Tibial nerve (tissue), 4 donors: Measurements from ENCODE around the gene TP63. TPM values are rescaled to one million over a fixed set of nuclear protein-coding genes. Genes with fewer than 3 reads are reported as not detected.

Experiments
- DNase-seq, 2 donors: peaks; one replicate each; pipeline ENCODE4 v3.0.0-alpha.2; 2019; ENCODE audit warnings: low spot score in 2 of 2
- H3K27ac ChIP-seq, 4 donors: fragments of 200-600 bp; sonication (generic) in 3 of 4; one replicate each; pipeline ENCODE4 v1.5.1; 2017 to 2019; ENCODE audit warnings: mild to moderate bottlenecking in 1 of 4
- H3K27me3 ChIP-seq, 2 donors: fragments of 200-600 bp; sonication (generic) in 1 of 2; one replicate each; pipeline versions ENCODE4 v1.5.1 to v1.6.0; 2017 to 2019
- H3K36me3 ChIP-seq, 3 donors: fragments of 200-600 bp; sonication (generic); one replicate each; pipeline ENCODE4 v1.5.1; 2018 to 2019
- H3K4me1 ChIP-seq, 4 donors: fragments of 200-600 bp; sonication (generic) in 3 of 4; one replicate each; pipeline ENCODE4 v1.5.1; 2017 to 2019
- H3K4me3 ChIP-seq, 4 donors: fragments of 200-600 bp; sonication (generic) in 3 of 4; one replicate each; pipeline ENCODE4 v1.5.1; 2017 to 2019; ENCODE audit warnings: mild to moderate bottlenecking in 1 of 4, moderate library complexity in 1 of 4
- H3K9me3 ChIP-seq, 4 donors: fragments of 200-600 bp; sonication (generic) in 3 of 4; one replicate each; pipeline ENCODE4 v1.5.1; 2017 to 2019
- CTCF ChIP-seq, 5 experiments: fragments of 200-600 bp in 3 of 5; fragments of 450-650 bp in 2 of 5; sonication (generic) in 3 of 5; IDR thresholded peaks; one replicate each; pipeline ENCODE4 v1.5.1; 2016 to 2019; ENCODE audit warnings: antibody characterized with exemption in 5 of 5, mild to moderate bottlenecking in 3 of 5, moderate library complexity in 2 of 5
- EP300 ChIP-seq, 2 donors: sonication (generic); formaldehyde crosslinking; IDR thresholded peaks; one replicate each; pipeline ENCODE4 v1.6.1; 2017; ENCODE audit warnings: antibody characterized with exemption in 2 of 2, mild to moderate bottlenecking in 1 of 2
- POLR2A ChIP-seq, 2 donors: fragments of 450-650 bp; IDR thresholded peaks; one replicate each; pipeline ENCODE4 v1.6.1; 2017; ENCODE audit warnings: antibody characterized with exemption in 2 of 2, mild to moderate bottlenecking in 2 of 2, moderate library complexity in 2 of 2
- WGBS, 2 donors: methylation state at CpG; one replicate each; pipeline ENCODE4 v1.1.5; 2018; 5-methylcytosine and 5-hydroxymethylcytosine counted together
- total RNA-seq, 4 donors: library from RNA; depleted of rRNA; stranded (reverse); fragments of >200 nt; gene quantifications; one replicate each; pipeline ENCODE4 v1.1.0, GENCODE V29; 2016

TP63 gene
- total RNA-seq, 4 donors from 2014 or later, result 1.7 to 7.5 (median 4.2) TPM; not detected in 1

GRCh38 chr3:189720736-189721417 is 89.7 kb downstream of the TP63 start:
- no peak overlapping the region for H3K27ac ChIP-seq
- H3K4me3 ChIP-seq, result no peak overlapping the region
- WGBS, 2 donors, result 82 to 90% methylated on average over 5 of the region's 5 CpGs
- no peaks in the 10 kb centered on the region for H3K9me3 ChIP-seq
- TF ChIP-seq POLR2A (IDR thresholded peaks at IDR 0.05) (no peak), EP300 (IDR thresholded peaks at IDR 0.05) (no peak), CTCF (IDR thresholded peaks at IDR 0.05) (no peak)
- no peaks in the 10 kb centered on the region for H3K27me3 ChIP-seq
- no peaks in the 10 kb centered on the region for H3K36me3 ChIP-seq
- H3K4me1 ChIP-seq, result no peaks in the 10 kb centered on the region
- DNase-seq, result no peak

GRCh38 chr3:189721873-189722665 is 90.9 kb downstream of the TP63 start:
- Histone ChIP-seq H3K9me3 (no peaks in the 10 kb centered on the region), H3K27me3 (no peaks in the 10 kb centered on the region), H3K4me1 (no peaks in the 10 kb centered on the region), H3K36me3 (no peaks in the 10 kb centered on the region), H3K4me3 (no peak overlapping the region), H3K27ac (no peak overlapping the region)
- TF ChIP-seq CTCF (IDR thresholded peaks at IDR 0.05) (no peak), POLR2A (IDR thresholded peaks at IDR 0.05) (no peak), EP300 (IDR thresholded peaks at IDR 0.05) (no peak)
- no peak for DNase-seq
- WGBS, 2 donors, result 84 to 90% methylated on average over 8 of the region's 8 CpGs

- Histone ChIP-seq H3K27me3 (no peaks in the 10 kb centered on the region), H3K9me3 (no peaks in the 10 kb centered on the region), H3K36me3 (no peaks in the 10 kb centered on the region), H3K4me3 (no peak overlapping the region), H3K27ac (no peak overlapping the region), H3K4me1 (no peaks in the 10 kb centered on the region)
- no peak for TF ChIP-seq POLR2A (IDR thresholded peaks at IDR 0.05)
- no peak for TF ChIP-seq CTCF (IDR thresholded peaks at IDR 0.05)
- TF ChIP-seq EP300 (IDR thresholded peaks at IDR 0.05), result no peak
- WGBS, 2 donors, result 71 to 73% methylated on average over 4 of the region's 4 CpGs
- no peak for DNase-seq
Measured at GRCh38 chr3:189724356-189724755, 93.2 kb downstream of the TP63 start.

GRCh38 chr3:189726277-189726676 is 95.1 kb downstream of the TP63 start:
- H3K4me3 ChIP-seq, result no peak overlapping the region
- H3K27me3 ChIP-seq, result no peaks in the 10 kb centered on the region
- no peaks in the 10 kb centered on the region for H3K36me3 ChIP-seq
- no peaks in the 10 kb centered on the region for H3K4me1 ChIP-seq
- no peak overlapping the region for H3K27ac ChIP-seq
- no peaks in the 10 kb centered on the region for H3K9me3 ChIP-seq
- TF ChIP-seq CTCF (IDR thresholded peaks at IDR 0.05), result no peak
- no peak for TF ChIP-seq EP300 (IDR thresholded peaks at IDR 0.05)
- no peak for TF ChIP-seq POLR2A (IDR thresholded peaks at IDR 0.05)
- no peak for DNase-seq
- WGBS, 2 donors, result 84 to 93% methylated on average over 2 of the region's 2 CpGs

GRCh38 chr3:189727158-189727557 is 96.0 kb downstream of the TP63 start:
- Histone ChIP-seq H3K4me3 (no peak overlapping the region), H3K36me3 (no peaks in the 10 kb centered on the region), H3K27ac (no peak overlapping the region), H3K27me3 (no peaks in the 10 kb centered on the region), H3K4me1 (no peaks in the 10 kb centered on the region), H3K9me3 (no peaks in the 10 kb centered on the region)
- DNase-seq, result no peak
- WGBS, 2 donors, result 90 to 97% methylated on average over 1 of the region's 1 CpG
- TF ChIP-seq EP300 (IDR thresholded peaks at IDR 0.05), result no peak
- no peak for TF ChIP-seq POLR2A (IDR thresholded peaks at IDR 0.05)
- no peak for TF ChIP-seq CTCF (IDR thresholded peaks at IDR 0.05)
